ENCODE measurements around the gene CPNE5. TPM values are rescaled to one million over a fixed set of nuclear protein-coding genes. Genes with fewer than 3 reads are reported as not detected.

The CPNE5 gene
- total and polyA plus RNA-seq, 9 donors = 1.4 to 22.1 (median 6.2) TPM

DNA sequence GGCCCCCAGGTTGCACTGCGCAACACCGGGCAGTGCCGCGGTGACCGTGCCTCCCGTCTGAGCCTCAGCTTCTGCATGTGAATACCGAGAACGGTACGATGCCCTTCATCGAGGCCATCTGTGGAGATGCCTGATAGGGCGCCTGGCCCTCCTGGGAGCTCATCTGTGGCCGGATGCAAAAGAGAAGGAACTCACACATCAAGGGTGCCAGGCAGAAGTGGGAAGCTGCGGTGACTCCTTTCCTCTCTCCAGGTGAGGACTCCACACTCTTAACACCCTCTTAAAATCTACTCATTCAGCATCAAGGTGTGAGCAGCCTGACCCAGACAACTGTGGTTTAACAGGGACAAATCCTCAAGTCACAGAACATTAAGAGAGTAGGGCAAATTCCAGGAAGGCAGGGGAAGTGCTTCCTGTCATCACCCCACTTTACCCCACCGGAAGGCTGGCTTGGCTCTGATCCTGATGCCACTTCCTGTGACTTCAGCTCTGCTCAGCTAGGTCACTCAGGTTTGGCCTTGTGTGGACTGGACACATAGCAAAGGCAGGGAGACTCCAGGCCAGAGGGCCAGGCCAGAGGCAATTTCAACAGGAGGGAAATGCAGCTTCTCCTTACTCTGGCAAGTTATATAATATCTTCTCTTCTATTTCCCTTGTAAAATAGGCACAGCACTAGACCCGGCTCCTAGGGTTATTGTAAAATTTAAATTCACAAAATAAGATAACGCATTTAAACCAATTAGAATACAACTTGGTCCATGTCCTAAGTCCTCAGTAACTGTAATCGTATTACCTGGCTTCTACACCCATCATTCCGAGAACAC, 69.4 kb downstream of the CPNE5 start:
- H3K36me3 ChIP-seq = no peaks in the 10 kb centered on the region
- no peak for DNase-seq
- peaks cover 10% of the 10 kb centered on the region for H3K4me1 ChIP-seq (ENCODE audit: insufficient read depth)

DNA sequence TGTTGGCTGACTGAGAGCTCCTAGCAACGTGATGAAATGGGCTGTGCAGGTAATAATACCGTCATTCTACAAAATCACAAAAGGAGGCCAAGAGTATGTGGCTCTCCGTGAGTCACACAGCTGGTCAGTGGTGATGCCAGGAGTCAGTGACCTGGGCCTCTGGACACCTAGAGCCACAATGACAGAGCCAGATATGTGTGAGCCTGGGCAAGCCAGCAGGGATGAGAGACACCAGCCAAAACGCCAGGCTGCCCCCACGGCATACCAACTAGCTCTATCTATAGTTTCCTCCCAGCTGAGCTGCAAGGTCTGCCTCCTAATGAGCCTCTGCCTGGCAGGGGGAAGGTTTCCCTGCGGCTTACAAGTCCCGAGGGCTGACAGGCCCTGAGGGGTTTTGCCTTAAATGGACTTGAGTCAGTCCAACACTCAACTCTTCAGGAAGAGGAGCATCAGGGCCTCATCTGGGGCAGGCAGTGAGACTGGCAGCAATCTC, 70.0 kb downstream of the CPNE5 start:
- Histone ChIP-seq H3K36me3 (no peaks in the 10 kb centered on the region), H3K9me3 (no peaks in the 10 kb centered on the region), H3K27ac (no peak overlapping the region), H3K27me3 (no peaks in the 10 kb centered on the region), H3K4me3 (no peak overlapping the region), H3K4me1 (ENCODE audit: insufficient read depth) (peaks cover 11% of the 10 kb centered on the region)
- DNase-seq = no peak
- intact Hi-C loops (cut with DNase I) = loop anchor here (2.0 to 10.0 kb wide), 5 partner anchors 78 to 248 kb away; no protein-coding TSS in a partner anchor
- TF ChIP-seq POLR2A (IDR thresholded peaks at IDR 0.05) (no peak), EP300 (IDR thresholded peaks at IDR 0.05) (no peak)
- TF ChIP-seq, protein P1, sequence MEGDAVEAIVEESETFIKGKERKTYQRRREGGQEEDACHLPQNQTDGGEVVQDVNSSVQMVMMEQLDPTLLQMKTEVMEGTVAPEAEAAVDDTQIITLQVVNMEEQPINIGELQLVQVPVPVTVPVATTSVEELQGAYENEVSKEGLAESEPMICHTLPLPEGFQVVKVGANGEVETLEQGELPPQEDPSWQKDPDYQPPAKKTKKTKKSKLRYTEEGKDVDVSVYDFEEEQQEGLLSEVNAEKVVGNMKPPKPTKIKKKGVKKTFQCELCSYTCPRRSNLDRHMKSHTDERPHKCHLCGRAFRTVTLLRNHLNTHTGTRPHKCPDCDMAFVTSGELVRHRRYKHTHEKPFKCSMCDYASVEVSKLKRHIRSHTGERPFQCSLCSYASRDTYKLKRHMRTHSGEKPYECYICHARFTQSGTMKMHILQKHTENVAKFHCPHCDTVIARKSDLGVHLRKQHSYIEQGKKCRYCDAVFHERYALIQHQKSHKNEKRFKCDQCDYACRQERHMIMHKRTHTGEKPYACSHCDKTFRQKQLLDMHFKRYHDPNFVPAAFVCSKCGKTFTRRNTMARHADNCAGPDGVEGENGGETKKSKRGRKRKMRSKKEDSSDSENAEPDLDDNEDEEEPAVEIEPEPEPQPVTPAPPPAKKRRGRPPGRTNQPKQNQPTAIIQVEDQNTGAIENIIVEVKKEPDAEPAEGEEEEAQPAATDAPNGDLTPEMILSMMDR (IDR thresholded peaks at IDR 0.05) = no peak
- 69 to 75% (median 72%) methylated on average over 7 of the region's 7 CpGs for WGBS, 3 donors

More for the DNA sequence above, 69.4 kb downstream of the CPNE5 start:
- no peak overlapping the region for H3K27ac ChIP-seq
- H3K9me3 ChIP-seq = no peaks in the 10 kb centered on the region
- H3K27me3 ChIP-seq = no peaks in the 10 kb centered on the region
- TF ChIP-seq, protein P1 (IDR thresholded peaks at IDR 0.05) = no peak
- no peak for TF ChIP-seq POLR2A (IDR thresholded peaks at IDR 0.05)
- no peak for TF ChIP-seq EP300 (IDR thresholded peaks at IDR 0.05)
- H3K4me3 ChIP-seq = no peak overlapping the region
- WGBS, 3 donors = 85 to 92% (median 86%) methylated on average over 18 of the region's 18 CpGs
- intact Hi-C loops (cut with DNase I) = loop anchor here (2.0 to 10.0 kb wide), 5 partner anchors 77 to 247 kb away; no protein-coding TSS in a partner anchor

DNA sequence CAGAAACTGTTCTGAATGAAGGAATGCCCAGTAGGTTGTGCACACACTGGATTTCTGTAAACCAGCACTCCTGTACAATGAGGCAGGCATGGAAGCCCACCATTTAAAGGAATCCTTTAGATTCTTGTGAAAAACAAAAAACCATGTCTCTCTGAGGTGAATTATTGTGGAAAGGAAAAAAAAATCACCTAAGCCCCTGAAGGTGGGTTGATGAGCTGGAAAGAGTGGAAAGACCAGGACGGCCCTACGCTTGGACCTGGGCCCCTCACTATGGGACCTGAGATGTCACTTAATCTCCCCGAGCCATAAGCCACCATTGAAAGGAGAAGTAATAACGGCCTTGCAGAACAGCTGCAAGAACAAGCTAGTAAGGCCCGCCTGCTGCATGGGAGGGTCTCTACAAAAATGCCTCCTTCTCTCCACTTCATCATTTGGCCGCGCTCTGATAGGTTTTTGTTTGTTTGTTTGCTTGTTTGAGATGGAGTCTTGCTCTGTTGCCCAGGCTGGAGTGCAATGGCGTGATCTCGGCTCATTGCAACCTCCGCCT, 72.8 kb downstream of the CPNE5 start:
- no peaks in the 10 kb centered on the region for H3K9me3 ChIP-seq
- no peak for TF ChIP-seq POLR2A (IDR thresholded peaks at IDR 0.05)
- TF ChIP-seq, protein P1 (IDR thresholded peaks at IDR 0.05) = no peak
- TF ChIP-seq EP300 (IDR thresholded peaks at IDR 0.05) = no peak
- H3K4me3 ChIP-seq = no peak overlapping the region
- peaks cover 11% of the 10 kb centered on the region for H3K4me1 ChIP-seq (ENCODE audit: insufficient read depth)
- intact Hi-C loops (cut with DNase I) = loop anchor here in 3 of 4 donors (2.0 to 10.0 kb wide), 5 partner anchors 81 to 251 kb away; no protein-coding TSS in a partner anchor
- H3K27ac ChIP-seq = no peak overlapping the region
- DNase-seq = no peak
- 83 to 87% (median 83%) methylated on average over 10 of the region's 10 CpGs for WGBS, 3 donors
- no peaks in the 10 kb centered on the region for H3K27me3 ChIP-seq
- no peaks in the 10 kb centered on the region for H3K36me3 ChIP-seq

DNA sequence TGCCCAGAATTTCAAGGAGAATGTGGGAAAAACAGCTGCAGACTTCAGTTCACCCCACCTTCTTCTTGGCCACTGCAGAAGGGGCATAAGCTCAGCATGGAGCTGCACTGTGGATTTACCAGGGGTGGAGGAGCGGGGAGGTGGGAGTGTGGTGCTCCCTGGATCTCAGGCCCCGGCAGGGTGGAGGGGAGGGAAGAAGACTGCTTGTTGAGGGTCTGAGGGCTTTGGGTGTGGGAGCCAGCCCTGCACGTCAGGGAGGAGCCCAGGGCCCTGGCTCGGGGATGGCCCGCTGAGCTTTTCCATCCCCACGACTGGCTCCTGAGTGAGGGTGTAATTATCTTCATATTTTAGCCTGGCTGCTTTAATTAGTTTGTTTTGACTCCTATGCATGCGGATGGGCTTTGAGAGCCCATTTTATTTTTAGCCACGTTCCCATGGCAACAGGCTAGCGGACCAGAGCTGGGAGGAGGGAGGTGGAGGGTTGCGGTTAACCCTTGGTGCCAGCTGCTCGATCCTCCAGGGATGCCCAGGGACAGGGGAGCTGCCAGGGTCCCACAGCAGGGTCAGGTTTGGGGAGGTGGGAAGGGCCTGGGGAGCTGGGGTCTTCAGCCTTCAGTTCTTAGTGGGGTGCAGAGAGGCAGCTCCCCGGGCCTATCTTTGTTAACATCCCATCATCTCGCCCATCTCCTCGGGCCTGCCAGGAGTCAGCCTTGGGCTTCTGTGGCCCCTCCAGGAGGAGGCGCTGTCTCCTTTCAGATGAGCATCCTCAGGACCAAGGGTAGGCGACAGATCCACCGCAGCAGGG, 73.4 kb downstream of the CPNE5 start:
- H3K9me3 ChIP-seq = no peaks in the 10 kb centered on the region
- no peaks in the 10 kb centered on the region for H3K27me3 ChIP-seq
- peaks cover 11% of the 10 kb centered on the region for H3K4me1 ChIP-seq (ENCODE audit: insufficient read depth)
- H3K27ac ChIP-seq = peak overlapping the region in 1 of 2 donors; percentile 5
- no peaks in the 10 kb centered on the region for H3K36me3 ChIP-seq
- intact Hi-C loops (cut with DNase I) = loop anchor here in 3 of 4 donors (2.0 to 10.0 kb wide), 5 partner anchors 82 to 252 kb away; no protein-coding TSS in a partner anchor
- H3K4me3 ChIP-seq = no peak overlapping the region
- DNase-seq = peak; percentile 78 to 88 (median 82)
- WGBS, 3 donors = 11 to 15% (median 12%) methylated on average over 17 of the region's 17 CpGs
- TF ChIP-seq EP300 (IDR thresholded peaks at IDR 0.05) (no peak), POLR2A (IDR thresholded peaks at IDR 0.05) (no peak)
- TF ChIP-seq, protein P1 (IDR thresholded peaks at IDR 0.05) = peak; percentile 19 to 84 (median 83)

Data from ovary (tissue), 9 donors.